Measurements from ENCODE around the gene CDKAL1.
"Not testable (repeated sequence)": the region's sequence is repeated elsewhere in the genome, so short reads cannot be mapped to it uniquely, and the experiment has no call there.

CDKAL1 gene

DNA sequence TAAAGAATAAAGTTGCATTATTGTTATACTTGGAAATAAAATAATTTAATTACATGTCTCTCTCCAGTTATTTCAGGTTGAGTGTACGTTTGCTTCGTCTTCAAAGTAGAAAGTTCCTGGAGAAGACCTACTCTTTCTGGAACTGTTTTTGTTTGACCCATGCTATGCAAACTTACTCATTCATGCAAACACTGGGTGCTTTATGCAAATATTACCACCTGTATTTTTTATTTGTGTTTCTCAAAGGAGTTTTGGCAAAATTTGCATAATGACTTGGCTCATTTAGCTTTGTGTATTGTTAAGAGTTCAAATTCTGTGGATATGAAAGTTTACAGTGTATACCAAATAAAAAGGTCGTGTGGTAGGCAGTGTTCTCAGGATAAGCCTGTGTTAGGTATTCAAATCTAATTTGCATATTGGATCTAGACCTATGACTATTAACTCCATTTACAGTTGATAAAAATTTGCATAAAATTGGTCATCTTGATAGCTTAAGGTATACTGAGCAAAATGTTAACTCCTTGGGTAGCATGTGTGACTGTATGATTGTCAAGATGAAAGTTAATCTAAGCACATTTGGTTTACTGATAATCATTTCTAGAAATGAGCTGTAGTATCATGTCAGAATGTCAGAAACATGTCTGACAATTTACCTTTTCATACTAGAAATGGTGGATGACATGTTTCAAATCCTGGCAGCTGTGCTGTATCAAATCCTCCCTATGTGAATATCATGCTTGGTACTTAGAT is 65.2 kb downstream of the CDKAL1 start:
- DNase-seq, result no peak

DNA sequence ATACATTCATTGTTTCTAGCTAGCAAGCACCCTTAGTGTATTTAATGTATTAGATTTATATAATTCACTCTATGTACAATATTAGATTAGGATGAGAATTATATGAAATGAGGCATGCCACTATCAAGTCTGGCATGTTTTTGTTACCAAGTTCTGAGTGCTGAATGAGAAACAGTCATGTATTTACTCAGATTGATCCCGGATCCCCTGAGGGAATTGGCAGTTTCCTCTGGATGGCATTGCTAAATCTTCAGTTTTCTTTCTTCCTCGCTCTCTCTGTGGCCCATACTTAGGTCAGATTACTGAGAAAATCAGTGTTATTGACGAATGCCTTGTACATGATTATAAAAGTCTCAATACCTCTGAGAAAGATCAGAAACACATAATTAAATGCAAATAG is 66.6 kb downstream of the CDKAL1 start:
- no peak for DNase-seq

GRCh38 chr6:20604159-20604558 is 69.9 kb downstream of the CDKAL1 start:
- no peak for DNase-seq

- no peak for DNase-seq
Observed at GRCh38 chr6:20605061-20605460, 70.8 kb downstream of the CDKAL1 start.

DNA sequence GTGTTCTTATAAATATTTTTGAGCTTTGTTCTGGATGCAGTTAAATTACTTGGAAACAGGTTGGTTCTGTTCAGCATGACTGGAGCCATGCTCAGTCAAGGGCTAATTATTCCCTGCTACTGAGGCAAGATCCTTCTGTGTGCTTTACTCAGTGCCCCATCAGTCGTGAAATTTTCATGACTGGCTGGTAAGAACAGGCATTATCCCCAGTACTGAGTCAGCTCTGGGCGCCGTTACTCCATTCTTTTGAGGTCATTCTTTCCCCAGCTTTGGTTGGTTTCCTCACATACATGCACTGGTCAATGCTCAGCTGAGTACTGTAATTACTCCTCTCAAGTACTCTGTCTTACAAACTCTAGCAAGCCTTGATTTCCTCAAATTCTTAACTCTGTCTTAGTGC is 71.3 kb downstream of the CDKAL1 start:
- no peak for DNase-seq

DNA sequence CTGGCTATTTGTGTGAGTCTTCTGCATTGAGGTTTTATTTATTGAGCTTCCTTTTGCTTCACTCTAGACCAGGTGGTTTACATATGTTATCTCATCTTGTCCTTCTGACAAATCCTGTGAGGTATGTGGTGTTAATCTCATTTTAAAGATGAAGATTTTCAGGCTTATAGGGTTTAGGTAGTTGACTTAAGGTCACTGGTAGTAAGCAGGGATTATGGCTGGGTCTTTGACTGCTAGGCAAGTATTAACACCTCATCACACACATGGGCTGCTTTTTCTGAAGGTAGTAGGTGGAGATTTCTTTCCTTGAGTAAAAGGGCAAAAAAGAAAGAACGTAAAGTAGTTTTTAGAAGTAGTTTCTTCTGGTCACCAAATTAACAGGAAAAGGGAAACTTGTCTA is 72.6 kb downstream of the CDKAL1 start:
- DNase-seq, result no peak

GRCh38 chr6:20608356-20608755 is 74.1 kb downstream of the CDKAL1 start:
- DNase-seq, result no peak

- no peak for DNase-seq
Observed at GRCh38 chr6:20608905-20609304, 74.6 kb downstream of the CDKAL1 start.

DNA sequence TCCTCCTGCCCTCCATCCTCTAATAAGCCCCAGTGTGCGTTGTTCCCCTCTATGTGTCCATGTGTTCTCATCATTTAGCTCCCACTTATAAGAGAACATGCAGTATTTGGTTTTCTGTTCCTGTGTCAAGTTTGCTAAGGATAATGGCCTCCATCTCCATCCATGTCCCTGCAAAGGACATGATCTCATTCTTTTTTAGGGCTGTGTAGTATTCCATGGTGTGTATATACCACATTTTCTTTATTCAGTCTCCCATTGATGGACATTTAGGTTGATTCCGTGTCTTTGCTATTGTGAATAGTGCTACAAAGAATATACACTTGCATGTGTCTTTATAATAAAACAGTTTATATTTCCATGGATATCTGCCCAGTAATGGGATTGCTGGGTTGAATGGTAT is 75.7 kb downstream of the CDKAL1 start:
- DNase-seq, result not testable (repeated sequence)

GRCh38 chr6:20610636-20611370 is 76.5 kb downstream of the CDKAL1 start:
- DNase-seq, result no peak

DNA sequence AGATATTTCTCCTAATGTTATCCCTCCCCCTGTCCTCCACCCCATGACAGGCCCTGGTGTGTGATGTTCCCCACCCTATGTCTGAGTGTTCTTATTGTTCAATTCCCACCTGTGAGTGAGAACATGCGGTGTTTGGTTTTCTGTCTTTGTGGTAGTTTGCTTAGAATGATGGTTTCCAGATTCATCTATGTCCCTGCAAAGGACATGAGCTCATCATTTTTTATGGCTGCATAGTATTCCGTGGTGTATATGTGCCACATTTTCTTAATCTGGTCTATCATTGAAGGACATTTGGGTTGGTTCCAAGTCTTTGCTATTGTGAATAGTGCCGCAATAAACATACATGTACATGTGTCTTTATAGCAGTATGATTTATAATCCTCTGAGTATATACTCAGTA is 83.3 kb downstream of the CDKAL1 start:
- not testable (repeated sequence) for DNase-seq

- no peak for DNase-seq
Observed at GRCh38 chr6:20620043-20620442, 85.8 kb downstream of the CDKAL1 start.

DNA sequence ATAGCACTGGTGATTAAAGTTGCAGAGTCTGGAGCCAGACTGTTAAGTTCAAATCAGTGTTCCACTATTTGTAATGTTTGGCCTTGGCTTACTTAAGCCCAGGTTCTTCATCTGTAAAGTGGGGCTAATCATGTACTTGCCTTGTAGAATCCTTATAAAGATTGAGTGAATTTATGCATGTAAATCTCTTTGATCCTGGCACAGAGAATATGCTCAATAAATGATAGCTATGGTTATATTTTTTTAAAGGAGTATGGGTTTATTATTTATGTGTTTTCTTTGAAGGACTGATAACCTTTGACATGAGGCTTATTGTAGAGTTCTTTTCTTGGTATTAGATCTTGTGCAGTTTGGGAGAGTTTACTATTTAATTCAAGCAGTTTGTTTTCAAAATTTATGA is 89.5 kb downstream of the CDKAL1 start:
- no peak for DNase-seq

- DNase-seq, result no peak
Observed at GRCh38 chr6:20626165-20626564, 91.9 kb downstream of the CDKAL1 start.

DNA sequence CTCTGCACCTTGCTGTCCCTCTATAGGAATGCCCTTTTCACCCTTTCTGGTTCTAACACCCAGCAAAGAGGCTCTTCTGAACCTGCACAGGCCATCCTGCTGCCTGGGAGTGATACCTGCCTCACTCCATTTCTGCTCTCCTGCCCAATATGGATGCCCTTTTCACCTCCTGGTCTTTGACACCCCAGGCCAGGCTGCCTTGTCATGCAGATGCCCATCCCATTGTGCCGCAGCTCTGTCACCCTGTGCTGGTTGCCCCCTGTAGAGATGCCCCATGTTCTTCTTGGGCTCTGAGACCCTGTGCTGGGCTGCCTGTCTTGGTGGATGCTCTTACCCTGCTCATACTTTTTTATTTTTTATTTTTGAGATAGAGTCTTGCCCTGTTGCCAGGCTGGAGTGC is 95.3 kb downstream of the CDKAL1 start:
- DNase-seq, result no peak

- DNase-seq, result no peak
Observed at GRCh38 chr6:20630136-20630535, 95.9 kb downstream of the CDKAL1 start.

- DNase-seq, result no peak
Observed at GRCh38 chr6:20630617-20631548, 96.6 kb downstream of the CDKAL1 start.

DNA sequence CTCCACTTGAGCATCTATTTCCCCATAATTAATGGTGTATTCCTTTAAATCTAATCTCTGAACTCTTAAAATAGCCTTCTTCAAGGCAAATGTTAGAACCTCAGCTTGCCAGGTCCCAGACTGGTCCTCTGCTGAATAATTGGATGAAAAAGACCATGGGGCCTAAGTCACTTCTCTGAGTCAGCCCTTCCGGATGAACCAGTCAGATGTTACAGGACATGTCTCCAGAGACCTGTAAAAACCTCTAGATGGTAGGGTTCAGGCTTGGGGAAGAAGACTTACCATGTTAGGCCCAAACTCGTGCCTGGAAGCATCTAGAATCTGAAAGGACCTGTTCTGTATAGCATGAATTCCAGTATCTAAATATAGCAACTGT is 97.3 kb downstream of the CDKAL1 start:
- DNase-seq, result no peak

- no peak for DNase-seq
Observed at GRCh38 chr6:20632696-20633095, 98.4 kb downstream of the CDKAL1 start.

DNA sequence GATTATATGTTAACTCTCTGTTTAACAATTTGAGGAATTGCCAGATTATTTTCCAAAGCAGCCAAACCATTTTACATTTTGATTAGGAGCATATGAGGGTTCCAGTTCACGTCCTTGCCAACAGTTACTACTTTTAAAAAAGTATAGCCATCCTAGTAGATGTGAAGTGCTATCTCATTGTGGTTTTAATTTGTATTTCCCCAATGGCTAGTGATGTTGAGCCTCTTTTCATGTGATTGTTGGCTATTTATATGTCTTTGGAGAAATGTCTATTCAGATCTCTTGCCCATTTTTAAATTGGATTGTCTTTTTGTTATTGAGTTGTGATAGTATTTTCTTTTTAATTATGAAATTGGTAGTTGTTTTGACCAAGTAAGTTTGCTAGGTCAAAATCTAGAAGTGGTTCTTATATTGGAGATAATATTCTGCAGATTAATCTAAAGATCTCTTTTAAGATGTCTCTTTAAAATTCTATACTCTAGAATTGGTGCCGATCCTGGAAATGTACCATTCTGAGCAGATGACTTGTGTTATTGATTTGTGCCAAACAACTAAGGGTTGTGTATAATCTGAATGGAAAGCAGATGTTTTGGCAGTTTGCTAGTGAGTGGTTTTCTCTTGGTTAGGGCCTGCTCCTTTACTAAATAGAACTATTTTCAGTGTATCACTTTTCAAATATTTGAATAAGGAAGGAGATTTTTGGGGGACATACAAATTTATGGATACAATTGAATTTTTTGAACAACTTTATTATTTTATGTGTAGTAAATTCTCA is 99.5 kb downstream of the CDKAL1 start:
- no peak for DNase-seq

DNA sequence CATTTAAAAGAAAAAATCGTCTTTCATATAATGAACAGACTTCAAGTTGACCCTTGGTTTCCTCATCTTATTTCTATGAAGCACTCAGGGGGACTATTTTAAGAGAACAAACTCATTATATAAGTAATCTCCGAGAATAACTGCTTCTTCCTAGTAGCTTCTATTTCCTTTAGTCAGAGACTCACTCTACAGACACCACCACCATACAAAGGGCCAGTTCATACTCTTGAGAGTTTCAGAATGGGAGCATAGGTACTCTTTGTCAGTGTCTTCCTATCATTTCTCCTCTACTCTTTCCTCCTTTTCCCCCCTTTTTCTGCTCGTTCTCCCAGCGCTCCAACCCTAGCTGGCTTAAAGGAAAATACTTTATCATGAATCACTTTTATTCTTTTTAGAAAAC is 104.9 kb downstream of the CDKAL1 start:
- DNase-seq, result no peak

DNA sequence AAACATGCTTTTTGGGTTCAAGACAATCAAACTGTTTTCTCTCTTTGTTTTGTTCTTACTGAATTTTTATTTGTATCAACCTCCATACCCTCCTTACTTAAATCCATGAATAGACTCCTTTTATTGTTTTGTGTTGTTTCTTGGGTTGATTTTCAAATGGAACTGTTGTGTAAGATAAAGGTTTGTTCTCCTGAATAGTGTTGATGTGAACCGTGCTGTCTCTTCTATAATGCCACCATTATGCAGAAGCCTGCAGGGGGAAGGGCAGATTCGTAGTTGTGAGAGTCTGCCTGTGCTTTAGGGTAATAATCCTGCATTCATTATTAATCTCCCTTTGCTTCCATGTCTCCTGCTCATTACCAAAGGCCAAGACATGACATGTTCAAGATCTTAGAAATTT is 105.9 kb downstream of the CDKAL1 start:
- no peak for DNase-seq

DNA sequence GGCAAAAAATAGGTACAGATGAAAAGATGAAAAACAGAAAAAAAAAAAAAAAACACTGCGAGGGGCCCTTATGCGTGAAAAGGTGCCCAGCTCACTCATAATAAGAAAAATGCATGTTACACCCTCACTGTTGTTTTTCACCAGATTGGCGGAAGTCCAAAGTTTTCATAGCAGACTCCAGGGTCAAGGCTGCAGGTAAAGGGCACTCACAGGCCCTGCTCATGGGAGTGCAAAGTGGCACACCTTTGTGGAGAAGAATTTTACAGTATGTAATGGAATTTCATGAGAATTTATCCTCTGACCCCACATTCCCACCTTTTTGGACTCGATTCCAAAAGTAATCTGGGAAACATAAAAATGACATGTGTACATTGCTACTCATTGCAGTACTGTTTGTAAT is 108.2 kb downstream of the CDKAL1 start:
- no peak for DNase-seq
